ENCODE measurements around the gene RASSF8. TPM values are rescaled to one million over a fixed set of nuclear protein-coding genes. Genes with fewer than 3 reads are reported as not detected.

Gene RASSF8
- total RNA-seq, 4 donors from 2014 or later = 56.8 to 81.0 (median 77.3) TPM

DNA sequence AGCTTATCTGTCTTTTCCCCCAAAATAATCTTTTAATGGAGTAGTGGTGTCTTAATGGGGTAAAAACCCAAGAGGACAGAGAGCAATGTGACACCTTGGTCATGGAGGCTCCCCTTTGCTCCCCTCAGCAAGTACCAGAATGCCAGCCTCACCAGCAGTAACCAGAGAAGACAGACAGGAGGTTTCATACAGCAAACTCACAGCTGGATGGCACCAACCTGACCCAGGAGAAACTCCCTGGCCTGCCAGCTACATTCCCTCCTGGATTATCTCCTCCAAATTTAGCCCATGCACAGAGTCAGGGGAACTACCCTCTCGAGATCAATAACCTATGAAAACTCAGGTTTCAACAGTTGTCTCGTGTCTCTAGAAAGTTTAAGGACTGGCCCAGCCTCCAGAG lies 150.4 kb downstream of the RASSF8 start:
- TF ChIP-seq POLR2A (IDR thresholded peaks at IDR 0.05; ENCODE audit: low read depth) = no peak
- TF ChIP-seq EP300 (IDR thresholded peaks at IDR 0.05) = no peak
- TF ChIP-seq POLR2AphosphoS5 (IDR thresholded peaks at IDR 0.05) = no peak
- TF ChIP-seq CTCF (IDR thresholded peaks at IDR 0.05) = no peak
- H3K4me1 ChIP-seq = peaks cover 7 to 39% (median 30%) of the 10 kb centered on the region in 4 donors
- no peaks in the 10 kb centered on the region for H3K9me3 ChIP-seq
- no peaks in the 10 kb centered on the region for H3K27me3 ChIP-seq
- 36% methylated on average over 2 of the region's 2 CpGs for WGBS
- no peak overlapping the region for H3K4me3 ChIP-seq
- intact Hi-C loops (cut with DNase I) = loop anchor here (10.0 kb wide), 1 partner anchor 326 kb away; no protein-coding TSS in a partner anchor
- peak overlapping the region; percentile 63 to 73 (median 68) for H3K27ac ChIP-seq (replicated peaks in 1 of 4)
- no peak for DNase-seq (ENCODE audit: extremely low spot score)
- no peaks in the 10 kb centered on the region for H3K36me3 ChIP-seq

- no peak overlapping the region for H3K4me3 ChIP-seq
- TF ChIP-seq POLR2A (IDR thresholded peaks at IDR 0.05; ENCODE audit: low read depth) = no peak
- TF ChIP-seq CTCF (IDR thresholded peaks at IDR 0.05) = no peak
- TF ChIP-seq POLR2AphosphoS5 (IDR thresholded peaks at IDR 0.05) = peak in 1 of 2 donors; percentile 23
- TF ChIP-seq EP300 (IDR thresholded peaks at IDR 0.05) = no peak
- peaks cover 7 to 42% (median 30%) of the 10 kb centered on the region in 4 donors for H3K4me1 ChIP-seq
- no peak for DNase-seq (ENCODE audit: extremely low spot score)
- WGBS = 33% methylated on average over 10 of the region's 10 CpGs
- no peaks in the 10 kb centered on the region for H3K9me3 ChIP-seq
- peak overlapping the region; percentile 63 to 73 (median 68) for H3K27ac ChIP-seq (replicated peaks in 1 of 4)
- intact Hi-C loops (cut with DNase I) = loop anchor here (10.0 kb wide), 1 partner anchor 325 kb away; no protein-coding TSS in a partner anchor
- no peaks in the 10 kb centered on the region for H3K27me3 ChIP-seq
- no peaks in the 10 kb centered on the region for H3K36me3 ChIP-seq
Observed at GRCh38 chr12:26109343-26109881, 150.9 kb downstream of the RASSF8 start.

DNA sequence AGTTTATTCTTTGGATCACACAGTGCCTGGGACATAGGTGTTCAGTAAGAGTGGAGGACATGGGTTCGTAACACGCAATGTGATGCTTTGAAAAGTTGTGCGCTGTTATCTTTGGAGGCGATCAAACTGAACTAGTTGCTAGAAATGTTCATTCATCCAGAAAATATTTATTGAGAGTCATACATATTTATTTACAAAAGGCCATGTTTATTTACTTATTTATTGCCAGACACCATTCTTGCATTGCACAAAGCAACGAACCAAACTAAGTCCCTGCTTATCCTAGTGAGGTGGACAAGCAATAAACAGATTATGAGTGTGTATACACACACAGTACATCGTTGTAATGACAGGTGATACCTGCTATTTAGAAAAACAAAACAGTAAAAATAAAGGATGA lies 153.8 kb downstream of the RASSF8 start:
- H3K27me3 ChIP-seq = no peaks in the 10 kb centered on the region
- peak overlapping the region in 3 of 4 donors; percentile 89 to 97 (median 96) for H3K27ac ChIP-seq (replicated peaks in 1 of 4)
- TF ChIP-seq POLR2A (IDR thresholded peaks at IDR 0.05; ENCODE audit: low read depth) = no peak
- TF ChIP-seq CTCF (IDR thresholded peaks at IDR 0.05) = no peak
- no peak for TF ChIP-seq EP300 (IDR thresholded peaks at IDR 0.05)
- TF ChIP-seq POLR2AphosphoS5 (IDR thresholded peaks at IDR 0.05) = no peak
- peaks cover 24 to 62% (median 53%) of the 10 kb centered on the region in 4 donors for H3K4me1 ChIP-seq
- intact Hi-C loops (cut with DNase I) = loop anchor here (5.0 kb wide), 2 partner anchors 150 to 520 kb away; no protein-coding TSS in a partner anchor
- WGBS = 86% methylated on average over 6 of the region's 6 CpGs
- DNase-seq (ENCODE audit: extremely low spot score) = no peak
- no peaks in the 10 kb centered on the region for H3K9me3 ChIP-seq
- no peak overlapping the region for H3K4me3 ChIP-seq
- H3K36me3 ChIP-seq = no peaks in the 10 kb centered on the region

DNA sequence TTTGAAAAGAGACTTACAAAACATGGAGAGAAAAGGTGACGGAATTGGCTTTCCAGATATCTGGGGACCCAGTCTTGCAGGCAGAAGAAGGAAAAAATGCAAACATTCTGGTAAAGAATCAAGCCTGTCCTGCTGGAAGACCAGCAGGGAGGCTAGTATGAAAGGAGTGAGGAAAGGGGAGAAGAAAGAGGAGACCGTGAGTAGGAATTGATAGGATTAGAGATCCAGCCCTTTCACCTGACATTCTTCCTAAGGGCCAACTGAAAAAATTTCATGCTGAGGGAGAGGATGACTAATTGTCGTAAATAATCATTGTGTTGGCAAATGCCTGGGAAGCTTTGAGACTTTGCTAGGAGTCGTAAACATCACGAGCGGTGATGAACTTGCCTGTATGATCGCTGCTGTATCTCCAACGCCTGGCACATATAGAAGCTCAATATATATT lies 154.2 kb downstream of the RASSF8 start:
- TF ChIP-seq POLR2AphosphoS5 (IDR thresholded peaks at IDR 0.05) (no peak), EP300 (IDR thresholded peaks at IDR 0.05) (no peak), POLR2A (IDR thresholded peaks at IDR 0.05; ENCODE audit: low read depth) (no peak), CTCF (IDR thresholded peaks at IDR 0.05) (no peak)
- Histone ChIP-seq H3K4me1 (peaks cover 26 to 63% (median 56%) of the 10 kb centered on the region in 4 donors), H3K36me3 (no peaks in the 10 kb centered on the region), H3K4me3 (no peak overlapping the region), H3K9me3 (no peaks in the 10 kb centered on the region), H3K27ac (replicated peaks in 1 of 4) (peak overlapping the region; percentile 89 to 97 (median 94)), H3K27me3 (no peaks in the 10 kb centered on the region)
- DNase-seq (ENCODE audit: extremely low spot score) = no peak
- 87% methylated on average over 8 of the region's 8 CpGs for WGBS
- intact Hi-C loops (cut with DNase I) = loop anchor here (5.0 kb wide), 2 partner anchors 150 to 520 kb away; no protein-coding TSS in a partner anchor

All from esophagus muscularis mucosa (tissue), 4 donors.